HG02759 (cell line): ENCODE data around the gene TFRC.
"Not testable (repeated sequence)": the region's sequence is repeated elsewhere in the genome, so short reads cannot be mapped to it uniquely, and the experiment has no call there.

Source experiments
- ATAC-seq: cut with Tn5 transposase; IDR thresholded peaks from one replicate; pipeline ENCODE4 v1.9.1; 2021; ENCODE audit warnings: mild to moderate bottlenecking, moderate library complexity; ENCODE audit not compliant: unreplicated experiment

Gene TFRC

GRCh38 chr3:196050597-196050996, 31.3 kb downstream of the TFRC start:
- no peak for ATAC-seq

GRCh38 chr3:196049653-196050052, 32.2 kb downstream of the TFRC start:
- ATAC-seq: no peak

- no peak for ATAC-seq
Measured at GRCh38 chr3:196048922-196049598, 32.8 kb downstream of the TFRC start.

- no peak for ATAC-seq
Measured at GRCh38 chr3:196047391-196048030, 34.4 kb downstream of the TFRC start.

GRCh38 chr3:196044513-196044912, 37.4 kb downstream of the TFRC start:
- no peak for ATAC-seq

- ATAC-seq: no peak
Measured at GRCh38 chr3:196042673-196043072, 39.2 kb downstream of the TFRC start.

- ATAC-seq: no peak
Measured at GRCh38 chr3:196039359-196039758, 42.5 kb downstream of the TFRC start.

- not testable (repeated sequence) for ATAC-seq
Measured at GRCh38 chr3:196026059-196026458, 55.8 kb downstream of the TFRC start.

GRCh38 chr3:196024968-196025367, 56.9 kb downstream of the TFRC start:
- no peak for ATAC-seq

- ATAC-seq: no peak
Measured at GRCh38 chr3:196023947-196024346, 57.9 kb downstream of the TFRC start.

GRCh38 chr3:196022499-196022878, 59.4 kb downstream of the TFRC start:
- ATAC-seq: not testable (repeated sequence)

GRCh38 chr3:196020373-196020772, 61.5 kb downstream of the TFRC start:
- no peak for ATAC-seq

- ATAC-seq: not testable (repeated sequence)
Measured at GRCh38 chr3:196019576-196019975, 62.3 kb downstream of the TFRC start.

- not testable (repeated sequence) for ATAC-seq
Measured at GRCh38 chr3:196018159-196018558, 63.7 kb downstream of the TFRC start.

- no peak for ATAC-seq
Measured at GRCh38 chr3:196016485-196016884, 65.4 kb downstream of the TFRC start.

- ATAC-seq: no peak
Measured at GRCh38 chr3:196016059-196016458, 65.8 kb downstream of the TFRC start.

- no peak for ATAC-seq
Measured at GRCh38 chr3:196013587-196014487, 68.1 kb downstream of the TFRC start.

- no peak for ATAC-seq
Measured at GRCh38 chr3:196012941-196013476, 68.9 kb downstream of the TFRC start.

- ATAC-seq: no peak
Measured at GRCh38 chr3:196012481-196012880, 69.4 kb downstream of the TFRC start.

- ATAC-seq: no peak
Measured at GRCh38 chr3:196009456-196009855, 72.4 kb downstream of the TFRC start.

GRCh38 chr3:196008929-196009328, 73.0 kb downstream of the TFRC start:
- no peak for ATAC-seq
